Measurements from ENCODE around the gene CACNA1C.

- TF ChIP-seq POLR2A (IDR thresholded peaks at IDR 0.05; ENCODE audit: low read depth, low read length) = no peak
- TF ChIP-seq POLR2AphosphoS5 (IDR thresholded peaks at IDR 0.05; ENCODE audit: low read depth, low read length) = no peak
These were observed 30.8 kb downstream of the CACNA1C start for GRCh38 chr12:2083561-2083960.

Data from GM12891 (cell line).